Esophagus squamous epithelium (tissue), 5 donors: Measurements from ENCODE around the gene LRCOL1. TPM values are rescaled to one million over a fixed set of nuclear protein-coding genes. Genes with fewer than 3 reads are reported as not detected.
A peak's percentile ranks its signal among the peaks of the same experiment; 100 is the strongest.

Experiments used
- DNase-seq: peaks from one replicate; lab custom pipeline; 2025; lab: John Stamatoyannopoulos, UW
- H3K27ac ChIP-seq, 4 donors: fragments of 200-600 bp; sonication (generic); one replicate each; pipeline ENCODE4 v1.5.1; 2016 to 2019; ENCODE audit warnings: mild to moderate bottlenecking in 1 of 4
- H3K27me3 ChIP-seq, 4 donors: fragments of 200-600 bp; sonication (generic); 1 replicate in 3 of 4; 2 replicates in 1 of 4; pipeline versions ENCODE4 v1.5.1 to v1.6.0; 2017 to 2021; ENCODE audit warnings: antibody characterized with exemption in 1 of 4
- H3K36me3 ChIP-seq, 3 donors: fragments of 200-600 bp; sonication (generic); one replicate each; pipeline ENCODE4 v1.5.1; 2016 to 2019
- H3K4me1 ChIP-seq, 3 donors: fragments of 200-600 bp; sonication (generic); one replicate each; pipeline ENCODE4 v1.5.1; 2017 to 2019
- H3K4me3 ChIP-seq, 4 donors: fragments of 200-600 bp; sonication (generic); 1 replicate in 3 of 4; 2 replicates in 1 of 4; pipeline ENCODE4 v1.5.1; 2016 to 2019; ENCODE audit warnings: mild to moderate bottlenecking in 2 of 4, moderate library complexity in 1 of 4
- H3K9me3 ChIP-seq, 3 donors: fragments of 200-600 bp; sonication (generic); one replicate each; pipeline ENCODE4 v1.5.1; 2016 to 2019
- POLR2A ChIP-seq, 4 donors: fragments of 450-650 bp; IDR thresholded peaks; one replicate each; pipeline ENCODE4 v1.6.1; 2017; ENCODE audit warnings: antibody characterized with exemption in 4 of 4, mild to moderate bottlenecking in 4 of 4, moderate library complexity in 3 of 4
- WGBS, 2 donors: methylation state at CpG; one replicate each; pipeline ENCODE4 v1.1.5; 2018; 5-methylcytosine and 5-hydroxymethylcytosine counted together
- intact Hi-C: fragments of 100-400 bp; cut with DNase I; formaldehyde crosslinking; loops from one replicate; pipeline ENCODE4 v1.15.0; 2022
- total RNA-seq, 4 donors: library from RNA; depleted of rRNA; stranded (reverse); fragments of >200 nt; gene quantifications; one replicate each; pipeline ENCODE4 v1.1.0, GENCODE V29; 2016
- TF ChIP-seq, protein P1 (sequence below), 6 experiments: fragments of 450-650 bp in 4 of 6; fragments of 200-600 bp in 2 of 6; sonication (generic) in 2 of 6; IDR thresholded peaks; one replicate each; pipeline ENCODE4 v1.5.1; 2016 to 2019; ENCODE audit warnings: antibody characterized with exemption in 6 of 6, mild to moderate bottlenecking in 4 of 6, moderate library complexity in 4 of 6
- donor health status: DM: yes; HTN: yes; CAD: no.

LRCOL1 gene
- total RNA-seq, 4 donors from 2014 or later: 1.5 TPM; not detected in 3

DNA sequence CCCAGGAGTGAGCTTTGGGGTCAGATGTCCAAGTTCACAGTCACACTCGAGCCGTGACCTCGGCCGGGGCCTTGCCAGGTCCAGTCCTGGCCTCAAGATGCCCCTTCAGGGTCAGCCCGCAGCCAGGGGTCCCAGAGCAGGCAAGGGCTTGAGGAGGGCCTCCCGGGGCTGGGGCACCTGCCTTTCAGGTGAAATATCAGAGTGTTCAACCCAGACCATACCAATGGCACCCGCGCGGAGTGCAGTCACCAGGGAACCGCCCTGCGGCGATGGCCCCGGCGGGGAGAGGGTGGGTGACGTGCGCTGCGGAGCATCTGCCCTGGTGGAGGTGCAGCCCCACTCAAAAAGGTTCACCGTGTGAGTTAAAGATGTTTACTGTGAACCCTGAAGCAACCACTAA lies 16.9 kb downstream of the LRCOL1 start:
- peak overlapping the region in 2 of 4 donors; percentile 8 to 31 for H3K4me3 ChIP-seq
- 80% methylated on average over 1 of the region's 18 CpGs; no CpG with 5 or more reads in 1 of the 2 donors for WGBS, 2 donors
- H3K36me3 ChIP-seq: no peaks in the 10 kb centered on the region
- intact Hi-C loops: no loop called here
- DNase-seq: no peak
- no peak overlapping the region for H3K27ac ChIP-seq
- TF ChIP-seq, protein P1, sequence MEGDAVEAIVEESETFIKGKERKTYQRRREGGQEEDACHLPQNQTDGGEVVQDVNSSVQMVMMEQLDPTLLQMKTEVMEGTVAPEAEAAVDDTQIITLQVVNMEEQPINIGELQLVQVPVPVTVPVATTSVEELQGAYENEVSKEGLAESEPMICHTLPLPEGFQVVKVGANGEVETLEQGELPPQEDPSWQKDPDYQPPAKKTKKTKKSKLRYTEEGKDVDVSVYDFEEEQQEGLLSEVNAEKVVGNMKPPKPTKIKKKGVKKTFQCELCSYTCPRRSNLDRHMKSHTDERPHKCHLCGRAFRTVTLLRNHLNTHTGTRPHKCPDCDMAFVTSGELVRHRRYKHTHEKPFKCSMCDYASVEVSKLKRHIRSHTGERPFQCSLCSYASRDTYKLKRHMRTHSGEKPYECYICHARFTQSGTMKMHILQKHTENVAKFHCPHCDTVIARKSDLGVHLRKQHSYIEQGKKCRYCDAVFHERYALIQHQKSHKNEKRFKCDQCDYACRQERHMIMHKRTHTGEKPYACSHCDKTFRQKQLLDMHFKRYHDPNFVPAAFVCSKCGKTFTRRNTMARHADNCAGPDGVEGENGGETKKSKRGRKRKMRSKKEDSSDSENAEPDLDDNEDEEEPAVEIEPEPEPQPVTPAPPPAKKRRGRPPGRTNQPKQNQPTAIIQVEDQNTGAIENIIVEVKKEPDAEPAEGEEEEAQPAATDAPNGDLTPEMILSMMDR (IDR thresholded peaks at IDR 0.05): no peak
- no peak for TF ChIP-seq POLR2A (IDR thresholded peaks at IDR 0.05)
- peaks cover 0 to 36% (median 0%) of the 10 kb centered on the region in 4 donors for H3K27me3 ChIP-seq
- H3K4me1 ChIP-seq: peaks cover 4 to 17% (median 5%) of the 10 kb centered on the region in 3 donors
- H3K9me3 ChIP-seq: no peaks in the 10 kb centered on the region

DNA sequence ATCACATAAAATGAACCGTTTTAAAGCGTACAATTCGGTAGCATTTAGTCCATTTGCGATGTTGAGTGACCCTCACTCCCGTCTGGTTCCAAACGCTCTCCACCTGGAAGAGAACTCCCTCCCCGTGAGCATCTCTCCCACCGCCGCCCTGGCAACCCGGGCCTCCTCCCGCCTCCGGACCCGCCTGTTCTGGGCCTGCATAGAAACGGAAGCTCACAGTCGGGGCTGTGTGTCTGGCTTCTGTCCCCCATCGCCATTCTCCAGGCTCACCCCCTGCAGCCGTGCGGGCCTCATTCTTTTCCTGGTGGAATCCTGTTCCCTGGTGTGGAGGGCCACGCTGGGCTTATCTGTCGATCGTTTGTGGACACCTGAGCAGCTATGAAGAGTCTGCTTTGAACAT lies 17.3 kb downstream of the LRCOL1 start:
- H3K9me3 ChIP-seq: no peaks in the 10 kb centered on the region
- peaks cover 4 to 16% (median 5%) of the 10 kb centered on the region in 3 donors for H3K4me1 ChIP-seq
- H3K27me3 ChIP-seq: peaks cover 0 to 38% (median 0%) of the 10 kb centered on the region in 4 donors
- H3K36me3 ChIP-seq: no peaks in the 10 kb centered on the region
- intact Hi-C loops: no loop called here
- no peak overlapping the region for H3K27ac ChIP-seq
- DNase-seq: no peak
- WGBS, 2 donors: 79 to 84% methylated on average over 18 to 21 of the region's 21 CpGs
- H3K4me3 ChIP-seq: no peak overlapping the region
- TF ChIP-seq POLR2A (IDR thresholded peaks at IDR 0.05): no peak
- TF ChIP-seq, protein P1 (IDR thresholded peaks at IDR 0.05): no peak

DNA sequence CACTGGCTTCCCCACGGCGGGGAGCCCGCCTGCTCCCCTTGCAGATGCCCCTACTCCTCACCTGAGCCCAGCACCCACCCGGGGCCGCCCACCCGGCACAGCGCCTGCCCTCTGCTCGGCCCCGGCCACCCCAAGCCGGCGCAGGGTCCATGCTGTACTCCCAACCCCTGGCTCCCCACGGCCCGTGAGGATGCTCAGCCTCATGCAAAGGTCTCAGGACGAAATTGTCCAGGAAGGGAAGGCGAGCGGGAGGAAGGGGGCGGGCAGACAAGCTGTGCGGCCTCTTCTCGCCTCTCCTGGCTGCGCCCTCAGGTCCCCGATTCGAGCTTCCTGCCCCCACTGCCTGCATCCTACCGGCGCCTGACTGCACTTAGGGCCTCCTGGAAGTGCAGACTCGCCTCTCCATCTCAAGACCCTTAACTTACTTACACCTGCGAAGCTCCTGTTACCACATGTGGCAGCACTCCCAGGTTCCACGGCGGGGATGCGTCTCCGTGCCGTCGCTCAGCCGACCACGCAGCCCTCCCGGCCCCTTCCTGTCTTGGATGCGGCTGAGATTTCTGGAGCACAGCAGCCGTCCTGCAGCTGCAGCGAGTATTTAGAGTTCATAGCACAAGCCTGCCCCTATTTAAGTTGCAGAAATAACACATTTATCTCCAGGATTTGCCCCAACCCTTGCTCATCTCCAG lies 18.0 kb downstream of the LRCOL1 start:
- intact Hi-C loops: no loop called here
- H3K36me3 ChIP-seq: no peaks in the 10 kb centered on the region
- H3K4me3 ChIP-seq: no peak overlapping the region
- peaks cover 0 to 38% (median 0%) of the 10 kb centered on the region in 4 donors for H3K27me3 ChIP-seq
- no peak for TF ChIP-seq POLR2A (IDR thresholded peaks at IDR 0.05)
- TF ChIP-seq, protein P1 (IDR thresholded peaks at IDR 0.05): no peak
- no peak for DNase-seq
- no peak overlapping the region for H3K27ac ChIP-seq
- H3K9me3 ChIP-seq: no peaks in the 10 kb centered on the region
- WGBS, 2 donors: 84 to 85% methylated on average over 27 of the region's 38 CpGs
- peaks cover 4 to 13% (median 5%) of the 10 kb centered on the region in 3 donors for H3K4me1 ChIP-seq

DNA sequence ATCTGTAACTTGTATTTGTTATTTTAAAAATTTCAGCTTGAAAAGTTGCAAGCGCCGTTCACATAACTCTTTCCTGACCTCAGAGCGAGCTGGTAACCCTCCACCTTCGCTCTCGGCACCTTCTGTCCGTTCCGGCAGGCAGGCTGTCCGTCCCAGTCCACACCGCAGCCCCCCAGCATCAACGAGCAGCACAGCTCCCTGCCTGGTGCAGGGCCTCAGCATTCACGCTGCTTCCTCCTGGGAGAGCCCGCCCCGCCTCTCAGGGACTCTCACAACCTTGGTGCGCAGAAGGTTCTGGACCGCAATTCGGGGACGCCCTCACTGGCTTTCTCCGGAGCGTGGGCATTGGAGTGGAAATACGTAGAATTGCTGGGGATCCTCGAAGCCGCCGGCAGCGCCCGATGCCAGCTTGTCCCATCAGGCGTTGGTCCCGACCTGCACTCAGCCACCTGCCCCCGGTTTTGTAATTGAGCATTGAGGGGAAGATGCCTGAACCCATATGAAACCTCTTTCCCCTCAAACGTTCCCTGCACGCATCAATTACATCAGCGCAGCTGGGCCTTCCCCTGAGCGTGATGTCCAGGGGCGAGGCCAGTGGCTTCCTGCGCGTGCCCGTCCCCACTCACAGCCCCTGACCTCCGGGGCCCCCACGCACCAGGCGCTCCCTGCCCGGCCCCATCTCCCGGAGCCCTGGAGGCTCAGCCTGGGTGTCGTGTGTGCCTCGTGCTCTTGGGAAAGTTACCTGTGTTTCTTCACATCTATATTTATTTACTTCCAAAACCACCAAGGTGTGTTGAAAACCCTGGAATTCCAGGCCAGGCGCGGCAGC lies 19.1 kb downstream of the LRCOL1 start:
- H3K9me3 ChIP-seq: no peaks in the 10 kb centered on the region
- peaks cover 4 to 11% (median 5%) of the 10 kb centered on the region in 3 donors for H3K4me1 ChIP-seq
- H3K4me3 ChIP-seq: no peak overlapping the region
- H3K27me3 ChIP-seq: peaks cover 0 to 37% (median 0%) of the 10 kb centered on the region in 4 donors
- TF ChIP-seq POLR2A (IDR thresholded peaks at IDR 0.05): no peak
- TF ChIP-seq, protein P1 (IDR thresholded peaks at IDR 0.05): no peak
- 79 to 91% methylated on average over 21 to 24 of the region's 45 CpGs for WGBS, 2 donors
- H3K36me3 ChIP-seq: no peaks in the 10 kb centered on the region
- no peak for DNase-seq
- intact Hi-C loops: no loop called here
- no peak overlapping the region for H3K27ac ChIP-seq
